ENCODE data around the gene PLA2G4B.

DNA sequence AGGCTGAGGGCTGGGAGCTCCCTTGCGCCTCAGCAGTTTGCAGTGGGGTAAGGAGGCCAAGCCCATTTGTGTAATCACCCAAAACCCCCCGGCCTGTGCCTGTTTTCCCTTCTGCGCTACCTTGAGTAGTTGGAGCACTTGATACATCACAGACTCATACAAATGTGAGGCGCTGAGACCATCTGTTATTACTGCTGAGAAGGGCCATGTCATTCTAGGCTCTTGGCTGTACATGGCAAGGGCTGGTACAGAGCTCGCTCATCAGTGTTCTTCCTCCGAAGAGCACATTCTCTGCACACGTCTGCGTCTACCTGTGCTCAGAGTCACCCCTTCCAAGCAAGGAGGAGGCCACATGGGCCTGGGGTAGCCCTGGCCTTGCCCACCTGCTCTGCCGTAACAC lies 9.3 kb downstream of the PLA2G4B start:
- TF ChIP-seq, protein P1, sequence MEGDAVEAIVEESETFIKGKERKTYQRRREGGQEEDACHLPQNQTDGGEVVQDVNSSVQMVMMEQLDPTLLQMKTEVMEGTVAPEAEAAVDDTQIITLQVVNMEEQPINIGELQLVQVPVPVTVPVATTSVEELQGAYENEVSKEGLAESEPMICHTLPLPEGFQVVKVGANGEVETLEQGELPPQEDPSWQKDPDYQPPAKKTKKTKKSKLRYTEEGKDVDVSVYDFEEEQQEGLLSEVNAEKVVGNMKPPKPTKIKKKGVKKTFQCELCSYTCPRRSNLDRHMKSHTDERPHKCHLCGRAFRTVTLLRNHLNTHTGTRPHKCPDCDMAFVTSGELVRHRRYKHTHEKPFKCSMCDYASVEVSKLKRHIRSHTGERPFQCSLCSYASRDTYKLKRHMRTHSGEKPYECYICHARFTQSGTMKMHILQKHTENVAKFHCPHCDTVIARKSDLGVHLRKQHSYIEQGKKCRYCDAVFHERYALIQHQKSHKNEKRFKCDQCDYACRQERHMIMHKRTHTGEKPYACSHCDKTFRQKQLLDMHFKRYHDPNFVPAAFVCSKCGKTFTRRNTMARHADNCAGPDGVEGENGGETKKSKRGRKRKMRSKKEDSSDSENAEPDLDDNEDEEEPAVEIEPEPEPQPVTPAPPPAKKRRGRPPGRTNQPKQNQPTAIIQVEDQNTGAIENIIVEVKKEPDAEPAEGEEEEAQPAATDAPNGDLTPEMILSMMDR (IDR thresholded peaks at IDR 0.05): no peak
- no peak for TF ChIP-seq POLR2AphosphoS5 (IDR thresholded peaks at IDR 0.05)

Data from sigmoid colon (tissue), 4 donors.